HG02623 (cell line): ENCODE results near the gene ANKS1A.
"Not testable (repeated sequence)": the region's sequence is repeated elsewhere in the genome, so short reads cannot be mapped to it uniquely, and the experiment has no call there.

Experiments
- ATAC-seq: cut with Tn5 transposase; IDR thresholded peaks from one replicate; pipeline ENCODE4 v1.9.1; 2021; ENCODE audit warnings: moderate library complexity; ENCODE audit not compliant: unreplicated experiment

ANKS1A gene

DNA sequence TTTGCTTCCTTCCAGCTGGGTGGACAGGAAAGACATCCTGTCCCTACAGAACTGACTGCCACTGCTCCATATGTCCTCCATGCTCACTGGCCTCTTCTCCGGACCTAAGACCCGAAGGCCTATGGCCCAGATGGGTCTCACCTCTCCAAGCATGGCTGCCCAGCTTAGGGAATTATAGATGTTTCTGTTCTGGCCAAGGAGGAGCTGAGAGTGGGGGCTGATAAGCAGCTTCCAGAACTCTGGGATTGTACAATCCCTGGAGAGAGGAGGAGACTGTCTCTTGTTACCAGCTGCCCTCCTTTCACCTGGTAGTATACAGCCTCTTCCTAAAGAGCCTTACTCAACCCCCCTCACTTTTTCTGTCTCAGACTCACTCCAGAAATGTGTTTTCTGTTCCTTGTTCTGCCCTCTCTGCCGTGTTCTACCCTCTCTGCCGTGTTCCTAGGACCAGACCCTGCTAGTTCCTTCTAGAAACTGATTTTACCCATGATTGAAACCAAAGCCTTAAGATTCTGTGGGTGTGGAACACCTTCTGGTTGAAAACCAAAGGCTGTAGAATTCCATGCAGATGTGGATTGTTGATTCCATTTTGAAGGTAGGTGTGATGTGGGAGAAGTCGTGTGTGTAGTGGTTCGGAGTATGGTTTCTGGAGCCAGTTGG is 28.7 kb downstream of the ANKS1A start:
- no peak for ATAC-seq

DNA sequence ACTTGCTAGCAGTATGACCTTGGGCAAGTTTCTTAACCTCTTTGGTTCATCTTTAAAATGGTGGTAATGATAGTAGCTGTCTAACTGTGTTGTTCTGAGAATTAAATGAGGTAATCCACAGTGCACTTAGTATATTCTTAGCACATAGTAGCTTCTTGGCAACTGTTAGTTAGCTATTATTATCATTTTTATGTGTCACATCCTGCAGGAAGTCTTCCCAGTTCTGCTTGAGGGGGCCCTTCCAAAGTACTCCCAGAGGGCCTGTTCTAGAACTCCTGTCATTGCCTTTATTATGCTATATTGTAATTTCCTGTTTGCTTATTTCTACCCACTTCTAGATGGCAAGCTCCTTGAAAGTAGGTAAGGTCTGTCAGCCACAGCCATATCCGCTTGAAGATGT is 30.6 kb downstream of the ANKS1A start:
- no peak for ATAC-seq

DNA sequence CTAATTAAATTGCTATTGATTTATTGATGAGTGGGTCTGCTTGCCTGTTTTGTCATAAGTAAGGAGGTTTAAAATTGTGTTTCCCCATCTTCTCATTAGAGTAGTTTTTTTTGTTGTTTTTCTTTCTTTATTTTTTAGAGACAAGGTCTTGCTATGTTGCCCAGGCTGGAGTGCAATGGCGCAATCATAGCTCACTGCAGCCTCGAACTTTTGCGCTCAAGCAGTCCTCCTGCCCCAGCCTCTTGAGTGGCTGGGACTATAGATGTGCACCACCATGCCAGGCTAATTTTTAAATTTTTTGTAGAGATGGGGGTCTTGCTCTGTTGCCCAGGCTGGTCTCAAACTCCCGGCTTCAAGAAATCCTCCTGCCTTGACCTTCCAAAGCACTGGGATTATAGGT is 31.0 kb downstream of the ANKS1A start:
- no peak for ATAC-seq

DNA sequence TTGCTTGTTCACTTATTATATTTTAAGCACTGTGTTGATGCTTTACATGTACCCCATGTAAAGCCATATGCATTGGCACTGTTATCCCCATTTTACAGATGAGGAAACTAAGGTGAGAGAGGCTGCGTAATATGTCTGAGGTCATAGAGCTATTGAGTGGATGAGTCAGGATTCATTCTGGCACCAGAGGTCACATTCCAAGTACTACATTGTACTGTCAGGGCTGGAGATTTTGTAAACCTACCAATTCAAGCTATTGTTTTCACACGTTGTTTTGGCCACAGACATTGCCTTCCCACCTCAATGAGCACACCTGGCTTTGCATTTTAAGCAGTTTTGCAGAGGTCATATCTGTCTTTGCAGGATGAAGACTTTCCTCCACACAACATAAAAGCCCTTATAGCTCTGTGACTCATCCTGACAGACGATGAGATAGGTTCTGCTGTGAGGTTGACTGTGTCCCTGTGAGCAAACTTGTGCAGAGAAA is 33.2 kb downstream of the ANKS1A start:
- ATAC-seq = no peak

DNA sequence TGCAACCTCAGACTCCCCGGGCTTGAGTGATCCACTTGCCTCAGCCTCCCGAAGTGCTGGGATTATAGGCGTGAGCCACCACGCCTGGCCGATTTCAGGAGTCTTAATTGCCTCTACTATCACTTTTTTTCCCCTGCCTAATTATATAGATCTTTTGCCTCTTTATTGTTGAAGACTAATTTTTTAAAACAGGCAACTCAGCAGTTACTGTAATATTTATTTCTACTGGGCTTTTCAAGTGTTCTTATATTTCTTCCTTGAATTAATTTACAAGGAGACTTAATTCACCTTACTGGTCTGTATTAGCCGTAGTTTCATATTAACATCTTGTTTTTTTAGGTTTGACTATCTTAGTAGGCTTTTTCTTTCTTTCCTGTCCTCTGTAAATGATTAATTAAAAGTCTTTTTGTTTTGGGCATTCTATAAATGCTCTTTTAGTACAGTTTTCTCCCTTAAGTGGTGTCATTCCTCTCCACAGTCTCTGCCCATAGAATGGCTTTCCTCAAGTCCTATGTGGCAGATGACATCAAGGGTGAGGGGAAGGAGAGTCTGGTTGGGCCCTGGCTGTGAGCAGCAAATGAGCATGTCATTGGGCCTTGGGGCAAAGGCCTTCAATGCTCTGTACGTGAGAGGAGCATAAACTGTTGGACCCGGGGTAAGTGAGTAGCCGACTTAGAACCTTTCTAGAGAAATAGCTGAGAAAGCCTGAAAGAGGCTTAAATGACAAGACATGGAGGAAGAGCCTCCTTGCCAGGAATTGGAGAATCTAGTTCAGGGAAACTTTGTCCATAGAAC is 36.0 kb downstream of the ANKS1A start:
- ATAC-seq = no peak

DNA sequence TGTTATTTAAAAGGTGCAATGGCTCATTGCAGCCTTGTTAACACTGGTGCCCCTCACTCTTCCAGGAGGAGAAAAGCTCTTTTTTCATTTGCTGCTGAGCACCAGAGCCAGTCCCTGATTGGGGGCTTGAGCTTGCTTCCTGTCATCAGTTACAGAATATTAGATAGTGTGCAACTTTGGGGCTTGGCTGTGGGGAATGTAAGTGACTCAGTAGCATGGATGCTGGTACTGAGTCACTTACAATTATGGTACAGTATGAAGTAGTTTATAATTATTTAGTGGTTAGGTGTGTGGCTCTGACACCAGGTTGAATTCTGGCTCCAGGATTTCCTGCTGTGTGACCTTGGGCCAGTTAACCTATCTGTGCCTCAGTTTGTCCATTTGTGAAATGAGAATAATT is 37.6 kb downstream of the ANKS1A start:
- ATAC-seq = no peak

DNA sequence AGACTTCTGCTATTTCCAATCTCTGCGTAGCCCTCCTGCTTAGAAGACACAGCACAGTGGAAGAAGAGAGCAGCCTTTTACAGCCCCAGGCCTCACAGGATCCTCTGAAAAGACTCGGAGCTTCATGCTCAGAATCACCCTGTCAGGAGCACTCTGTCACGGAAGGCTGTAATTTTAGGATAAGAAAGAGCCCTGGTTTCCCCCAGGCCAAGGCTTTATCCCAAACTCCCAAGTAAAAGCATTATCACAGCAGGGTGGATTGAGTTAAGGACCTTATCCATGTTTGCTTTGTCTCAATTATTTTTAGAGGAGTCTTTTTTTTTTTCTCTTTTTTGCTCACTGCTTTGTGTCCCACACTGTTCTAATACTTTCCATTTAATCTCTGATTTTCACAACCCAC is 39.2 kb downstream of the ANKS1A start:
- ATAC-seq = no peak

DNA sequence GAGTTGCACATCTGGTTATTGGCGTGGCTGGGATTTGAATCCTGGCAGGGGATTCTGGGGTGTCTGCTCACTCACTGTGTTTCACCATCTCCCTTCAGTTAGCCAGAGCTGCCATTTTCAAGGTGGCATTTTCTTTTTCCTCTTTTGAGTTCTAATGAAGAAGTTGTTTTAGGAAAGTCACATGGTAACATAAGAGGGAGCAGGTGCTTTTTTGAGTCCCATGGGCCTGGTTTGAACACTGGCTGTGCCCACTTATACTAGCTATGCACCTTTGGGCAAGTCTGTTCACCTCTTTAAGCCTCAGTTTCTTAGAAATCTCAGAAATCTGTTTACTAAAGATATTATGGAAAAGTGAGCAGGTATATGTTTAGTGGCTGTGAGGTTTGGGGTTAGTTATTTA is 39.6 kb downstream of the ANKS1A start:
- no peak for ATAC-seq

DNA sequence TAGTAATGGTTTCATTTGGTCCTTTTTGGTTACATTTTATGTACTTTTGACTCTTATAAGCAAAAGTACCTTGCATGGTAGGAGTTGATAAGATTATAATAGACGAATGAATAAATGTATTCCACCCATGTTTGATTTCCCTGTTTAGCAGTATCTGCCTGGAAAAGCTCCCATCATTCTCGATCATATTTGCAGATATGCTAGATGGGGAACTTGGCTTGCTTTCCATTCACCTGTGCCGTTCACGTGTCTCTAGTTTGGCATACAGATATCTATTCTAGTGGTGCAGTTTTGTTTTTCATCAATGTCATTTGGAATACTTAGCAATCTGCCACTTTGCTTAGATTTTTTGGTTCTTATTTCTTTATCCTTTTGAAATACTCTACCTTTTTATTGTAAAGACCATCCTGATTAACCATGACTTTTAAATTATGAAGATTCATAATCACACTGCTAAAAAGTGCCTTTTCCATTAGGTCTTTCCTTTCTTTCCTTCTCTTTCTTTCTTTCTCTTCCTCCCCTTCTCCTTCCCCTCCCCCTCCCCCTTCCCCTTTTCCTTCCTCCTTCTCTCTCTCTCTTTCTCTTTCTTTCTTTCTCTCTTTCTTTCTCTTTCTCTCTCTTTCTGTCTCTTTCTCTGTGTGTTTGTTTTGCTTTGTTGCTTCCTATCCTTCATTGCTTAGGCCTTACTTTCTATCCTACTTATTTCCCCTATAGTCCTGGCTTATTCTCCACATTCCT is 40.4 kb downstream of the ANKS1A start:
- no peak for ATAC-seq

DNA sequence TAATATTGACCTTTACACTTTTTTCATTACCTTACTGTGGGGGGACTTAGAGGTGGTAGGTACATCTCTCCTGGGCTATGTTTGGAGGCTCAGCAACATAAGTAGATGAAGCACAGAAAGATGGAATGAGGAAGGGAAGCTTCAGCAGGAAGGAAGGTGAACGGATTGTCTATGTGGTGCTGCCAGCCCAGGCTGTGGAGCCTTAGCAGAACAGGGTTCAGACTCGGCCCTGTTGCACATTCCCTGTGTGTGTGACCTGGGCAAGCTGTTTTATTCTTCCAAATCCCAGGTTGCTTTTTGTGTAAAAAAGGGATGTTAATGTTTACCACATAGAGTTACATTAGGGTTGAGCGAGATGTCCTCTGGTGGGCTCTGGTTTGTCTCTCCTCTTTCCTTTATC is 41.2 kb downstream of the ANKS1A start:
- no peak for ATAC-seq

DNA sequence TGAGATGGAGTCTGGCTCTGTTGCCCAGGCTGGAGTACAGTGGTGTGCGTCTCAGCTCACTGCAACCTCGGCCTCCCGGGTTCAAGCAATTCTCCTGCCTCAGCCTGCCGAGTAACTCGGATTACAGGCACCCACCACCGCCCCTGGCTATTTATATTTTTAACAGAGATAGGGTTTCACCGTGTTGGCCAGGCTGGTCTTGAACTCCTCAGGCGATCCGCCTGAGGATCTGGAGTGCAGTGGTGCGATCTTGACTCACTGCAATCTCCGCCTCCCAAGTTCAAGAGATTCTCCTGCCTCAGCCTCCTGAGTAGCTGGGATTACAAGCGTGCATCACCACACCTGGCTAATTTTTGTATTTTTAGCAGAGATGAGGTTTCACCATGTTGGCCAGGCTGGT is 43.1 kb downstream of the ANKS1A start:
- not testable (repeated sequence) for ATAC-seq

DNA sequence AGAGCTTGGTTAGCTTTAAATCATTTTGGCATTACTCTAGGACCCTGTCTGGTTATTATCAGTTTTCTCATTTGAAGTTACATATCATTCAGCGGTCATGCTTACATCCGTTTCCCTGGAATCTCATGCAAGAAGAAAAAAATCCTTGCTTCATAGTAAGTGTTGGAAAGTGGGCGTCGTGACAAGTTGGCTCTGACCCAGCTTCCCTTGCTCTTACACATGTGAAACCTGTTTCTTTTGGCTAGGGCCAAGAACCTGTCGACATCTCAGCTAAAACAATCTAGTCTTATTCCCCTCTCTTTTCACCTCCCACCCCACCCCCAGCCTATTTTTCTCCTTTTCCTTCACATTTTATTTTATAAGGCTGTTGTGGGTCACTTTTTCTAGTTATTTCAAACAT is 45.5 kb downstream of the ANKS1A start:
- ATAC-seq = no peak

DNA sequence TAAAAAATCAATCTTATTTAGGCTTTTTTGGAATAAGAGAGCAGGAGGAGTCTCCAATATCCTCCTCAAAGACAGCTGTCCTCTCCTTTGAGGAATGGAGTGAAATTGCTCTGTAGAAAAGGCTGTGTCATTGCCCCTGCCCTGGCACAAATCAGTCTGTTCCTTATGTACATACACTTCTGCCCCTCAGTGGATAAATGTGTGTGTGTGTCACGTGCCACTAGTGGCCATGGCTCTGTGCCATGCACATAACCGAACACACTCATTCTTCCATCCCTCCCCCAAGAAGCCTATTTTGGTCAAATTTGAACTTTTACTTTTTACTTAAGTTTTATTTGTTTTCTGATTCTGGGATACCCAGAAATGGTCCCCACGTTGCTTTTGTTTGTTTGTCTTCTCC is 49.2 kb downstream of the ANKS1A start:
- no peak for ATAC-seq

DNA sequence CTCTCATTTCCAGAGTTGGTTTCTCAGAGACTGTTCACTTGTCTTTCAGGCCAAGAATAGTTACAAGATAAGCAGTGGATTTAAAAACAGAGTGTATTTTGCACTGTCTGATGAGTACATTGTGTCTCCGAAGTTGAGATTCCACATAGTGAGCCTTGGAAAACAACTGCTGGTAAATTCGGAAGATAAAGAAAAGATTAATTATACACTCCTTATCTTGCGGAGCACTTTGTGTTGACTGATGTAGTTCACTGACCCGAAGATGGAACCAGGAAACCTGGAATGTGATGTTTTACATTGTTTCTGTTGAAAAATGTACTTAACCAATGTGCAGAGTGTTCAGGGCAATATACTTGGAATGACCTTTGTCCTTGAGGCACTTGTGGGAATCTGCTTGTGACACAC is 51.0 kb downstream of the ANKS1A start:
- ATAC-seq = no peak

DNA sequence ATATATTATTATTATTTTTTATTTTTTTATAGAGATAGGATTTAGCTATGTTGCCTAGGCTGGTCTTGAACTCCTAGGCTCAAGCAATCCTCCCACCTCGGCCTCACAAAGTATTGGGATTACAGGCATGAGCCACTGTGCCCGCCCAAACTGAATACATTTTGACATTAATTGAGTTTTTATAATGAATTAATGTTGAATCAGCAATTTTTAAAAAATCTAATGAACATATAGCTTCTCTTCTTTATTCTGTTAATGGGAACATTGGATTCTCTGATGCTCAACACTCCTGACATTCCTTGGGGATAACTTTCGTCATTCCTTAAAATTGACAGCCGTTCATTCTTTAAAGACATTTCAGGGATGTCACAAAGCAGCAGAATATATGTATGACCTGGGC is 52.4 kb downstream of the ANKS1A start:
- no peak for ATAC-seq

DNA sequence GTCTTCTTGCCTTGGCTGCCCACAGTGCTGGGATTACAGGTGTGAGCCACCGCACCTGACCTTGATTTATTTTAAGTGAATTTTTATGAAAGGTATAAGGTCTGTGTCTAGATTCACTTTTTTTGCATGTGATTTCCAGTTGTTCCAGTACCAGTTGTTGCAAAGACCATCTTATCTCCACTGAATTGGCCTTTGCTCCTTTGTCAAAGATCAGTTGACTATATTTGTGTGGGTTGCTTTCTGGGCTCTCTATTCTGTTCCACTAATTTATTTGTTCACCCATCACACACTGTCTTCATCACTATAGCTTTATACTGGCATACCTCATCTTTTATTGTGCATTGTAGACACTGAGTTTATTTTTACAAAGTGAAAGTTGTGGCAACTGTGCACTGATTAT is 56.3 kb downstream of the ANKS1A start:
- no peak for ATAC-seq

DNA sequence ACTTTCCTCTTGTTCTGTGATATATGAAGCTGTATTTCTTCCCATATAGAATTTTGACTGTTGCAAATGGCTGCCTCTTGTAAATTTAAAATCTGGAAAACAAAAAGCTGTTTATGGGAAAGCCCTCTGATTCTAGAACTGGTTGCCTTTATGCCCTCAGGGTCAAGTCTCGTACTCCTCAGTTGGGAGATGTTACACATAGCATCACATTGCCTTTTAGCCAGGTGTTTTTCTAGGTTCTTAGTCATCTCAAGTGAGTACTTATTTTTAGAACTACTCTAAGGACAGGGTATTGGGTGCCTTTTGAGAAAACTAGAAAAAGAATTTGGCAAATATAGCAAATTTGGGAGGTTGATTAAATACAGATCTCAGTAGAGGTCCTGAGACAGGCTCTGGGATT is 58.5 kb downstream of the ANKS1A start:
- ATAC-seq = no peak

DNA sequence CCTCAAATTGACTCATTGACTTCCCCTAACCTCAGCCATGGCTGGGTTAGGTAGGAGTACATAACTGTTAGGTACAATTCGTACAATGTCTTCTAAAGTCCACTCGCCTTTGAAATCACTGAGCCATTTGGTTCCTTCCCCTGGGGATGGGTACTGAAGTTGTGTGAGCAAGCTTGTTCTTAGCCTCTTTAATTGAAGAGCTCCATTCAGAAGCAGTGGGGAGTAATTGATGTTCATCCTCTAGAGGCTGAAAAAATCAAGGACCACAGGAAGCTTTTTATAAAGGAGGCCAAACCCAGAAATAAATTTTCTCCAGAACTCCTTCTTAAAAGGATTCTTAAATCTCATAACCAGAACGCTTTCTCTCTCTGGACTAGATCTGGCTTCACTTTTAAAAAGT is 60.6 kb downstream of the ANKS1A start:
- no peak for ATAC-seq

DNA sequence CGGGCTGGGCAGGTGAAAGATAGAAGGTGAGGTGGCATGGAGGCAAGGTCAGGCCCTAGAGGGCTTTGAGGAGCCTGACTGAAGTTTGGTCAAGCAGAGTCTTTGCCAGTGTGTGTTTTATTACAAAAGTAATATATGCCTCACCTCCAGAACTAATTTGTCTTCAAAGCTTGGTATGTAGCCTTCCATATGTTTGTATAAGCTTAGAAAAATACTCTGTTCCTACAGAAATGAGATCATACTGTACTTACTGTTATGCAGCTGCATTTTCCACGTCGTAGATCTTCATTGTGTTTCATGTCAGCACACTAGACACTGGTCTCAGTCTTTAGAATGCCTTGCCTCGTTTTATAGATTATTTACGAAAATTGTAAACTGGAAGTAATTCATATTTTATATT is 61.8 kb downstream of the ANKS1A start:
- no peak for ATAC-seq

DNA sequence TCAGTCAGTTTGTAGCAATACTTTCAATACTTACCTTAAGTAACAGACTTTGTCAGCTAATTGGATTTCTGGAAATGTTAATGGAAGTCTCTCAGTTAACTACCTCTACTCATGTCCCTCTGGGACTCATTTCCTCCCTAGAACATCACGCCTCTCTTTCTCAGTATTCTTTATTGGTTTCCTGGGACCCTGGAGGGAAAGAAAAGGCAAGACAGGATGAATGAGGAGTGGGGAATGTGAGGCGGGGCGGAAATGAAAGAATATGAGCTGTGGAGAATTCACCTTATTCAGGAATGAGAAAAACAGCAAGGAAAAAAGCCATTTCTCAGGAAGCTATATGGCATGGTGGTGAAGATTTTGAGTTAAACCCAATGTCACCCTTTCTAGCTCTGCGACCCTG is 62.7 kb downstream of the ANKS1A start:
- no peak for ATAC-seq

DNA sequence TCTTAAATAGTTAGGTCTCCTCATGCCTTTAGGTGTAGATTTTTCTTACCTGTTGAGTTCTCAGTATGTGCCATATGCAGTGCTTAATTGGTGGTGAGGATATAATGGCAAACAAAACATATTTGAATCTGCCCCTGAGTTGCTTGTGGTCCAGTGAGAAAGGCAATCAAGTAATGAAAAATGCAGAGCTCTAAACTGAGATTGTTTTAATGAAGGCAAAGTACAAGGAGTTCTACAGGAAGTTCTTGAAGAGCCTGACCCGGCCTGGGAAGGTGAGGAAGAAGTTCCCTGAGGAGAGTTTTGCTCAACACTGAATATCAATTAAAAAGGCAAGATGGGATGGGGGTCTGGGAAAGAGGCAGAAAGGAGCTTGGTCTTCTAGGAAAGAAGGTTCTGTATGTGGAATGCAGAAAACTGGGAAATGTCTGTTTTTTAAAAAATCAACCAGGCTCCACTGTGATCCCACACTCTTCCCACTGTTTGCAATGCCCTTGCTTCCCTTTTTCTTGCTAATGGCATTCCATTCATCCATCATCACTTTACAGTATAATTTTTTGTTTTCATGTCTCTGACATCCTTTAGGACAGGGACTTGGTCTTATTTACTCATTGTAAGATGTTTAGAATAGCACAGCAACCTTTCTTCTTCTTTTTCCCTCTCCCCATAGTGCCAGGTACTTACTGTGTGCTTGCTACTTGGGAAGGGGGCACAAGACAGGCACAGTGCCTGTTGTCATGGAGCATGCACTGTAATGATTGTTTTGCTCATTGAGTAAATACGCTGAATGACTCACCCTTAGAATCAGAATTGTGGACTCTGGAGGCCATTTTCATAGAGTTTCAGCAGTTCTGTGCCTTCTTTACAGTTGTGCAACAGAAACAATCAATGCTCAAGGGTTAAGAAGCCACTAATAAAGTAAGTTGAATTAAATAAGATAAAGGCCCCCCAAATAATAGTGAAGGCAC is 64.3 kb downstream of the ANKS1A start:
- ATAC-seq = no peak
